ENCODE results near the gene TSNAXIP1.
"Not testable (repeated sequence)": the region's sequence is repeated elsewhere in the genome, so short reads cannot be mapped to it uniquely, and the experiment has no call there.

Gene TSNAXIP1

GRCh38 chr16:67834242-67834614 is 27.5 kb downstream of the TSNAXIP1 start:
- no peak for DNase-seq

GRCh38 chr16:67837190-67837589 is 30.5 kb downstream of the TSNAXIP1 start:
- not testable (repeated sequence) for DNase-seq

- no peak for DNase-seq
These were observed 31.1 kb downstream of the TSNAXIP1 start for GRCh38 chr16:67837811-67838210.

GRCh38 chr16:67841198-67841815 is 34.6 kb downstream of the TSNAXIP1 start:
- DNase-seq = no peak

- DNase-seq = peak; percentile 100
These were observed 35.3 kb downstream of the TSNAXIP1 start, which contains the start of gene THAP11 for GRCh38 chr16:67841816-67842508. THAP11 (plus strand) TSS chr16:67842320; CDS start chr16:67842555, 235 bp downstream.

- peak; percentile 87 for DNase-seq
These were observed 36.0 kb downstream of the TSNAXIP1 start for GRCh38 chr16:67842509-67843342.

GRCh38 chr16:67843343-67843765 is 36.7 kb downstream of the TSNAXIP1 start:
- no peak for DNase-seq

GRCh38 chr16:67844497-67844896 is 37.8 kb downstream of the TSNAXIP1 start:
- no peak for DNase-seq

- DNase-seq = no peak
These were observed 38.8 kb downstream of the TSNAXIP1 start for GRCh38 chr16:67845291-67846062.

- no peak for DNase-seq
These were observed 39.3 kb downstream of the TSNAXIP1 start for GRCh38 chr16:67846063-67846319.

GRCh38 chr16:67846320-67847063 is 39.8 kb downstream of the TSNAXIP1 start, which contains the start of gene NUTF2:
NUTF2 (plus strand) TSS chr16:67846933; CDS start chr16:67865131, 18,198 bp downstream.
- DNase-seq = peak; percentile 99

GRCh38 chr16:67847064-67847861 is 40.6 kb downstream of the TSNAXIP1 start, which contains the start of gene CENPT:
CENPT (minus strand) TSS chr16:67847693; CDS start chr16:67833859, 13,834 bp downstream.
- DNase-seq = peak; percentile 66

GRCh38 chr16:67848118-67848517 is 41.4 kb downstream of the TSNAXIP1 start:
- no peak for DNase-seq

GRCh38 chr16:67853670-67854069 is 47.0 kb downstream of the TSNAXIP1 start:
- no peak for DNase-seq

GRCh38 chr16:67855789-67856188 is 49.1 kb downstream of the TSNAXIP1 start:
- no peak for DNase-seq

- DNase-seq = no peak
These were observed 50.3 kb downstream of the TSNAXIP1 start for GRCh38 chr16:67856927-67857546.

GRCh38 chr16:67857547-67858233 is 51.0 kb downstream of the TSNAXIP1 start:
- no peak for DNase-seq

- DNase-seq = no peak
These were observed 51.8 kb downstream of the TSNAXIP1 start for GRCh38 chr16:67858500-67858899.

GRCh38 chr16:67860589-67861398 is 54.1 kb downstream of the TSNAXIP1 start:
- DNase-seq = no peak
